Cardiac fibroblast (primary cell): ENCODE data around the gene CEP89.
"Not testable (repeated sequence)": the region's sequence is repeated elsewhere in the genome, so short reads cannot be mapped to it uniquely, and the experiment has no call there.

Experiments
- DNase-seq, 2 donors: peaks; one replicate each; pipeline versions ENCODE4 v3.0.0 to v3.0.0-alpha.2; 2010; ENCODE audit warnings: low read depth in 2 of 2
- H3K4me3 ChIP-seq, 2 donors: replicated peaks in 1 of 2; 1 replicate in 1 of 2; 2 replicates in 1 of 2; pipeline ENCODE4 v1.5.1; 2011; ENCODE audit warnings: low read depth in 2 of 2, low read length in 2 of 2, mild to moderate bottlenecking in 2 of 2, moderate library complexity in 1 of 2
- TF ChIP-seq, protein P1 (sequence below): IDR thresholded peaks from one replicate; pipeline ENCODE4 v1.5.1; 2011; ENCODE audit warnings: low read depth, mild to moderate bottlenecking, low read length, inconsistent platforms

CEP89 gene

DNA sequence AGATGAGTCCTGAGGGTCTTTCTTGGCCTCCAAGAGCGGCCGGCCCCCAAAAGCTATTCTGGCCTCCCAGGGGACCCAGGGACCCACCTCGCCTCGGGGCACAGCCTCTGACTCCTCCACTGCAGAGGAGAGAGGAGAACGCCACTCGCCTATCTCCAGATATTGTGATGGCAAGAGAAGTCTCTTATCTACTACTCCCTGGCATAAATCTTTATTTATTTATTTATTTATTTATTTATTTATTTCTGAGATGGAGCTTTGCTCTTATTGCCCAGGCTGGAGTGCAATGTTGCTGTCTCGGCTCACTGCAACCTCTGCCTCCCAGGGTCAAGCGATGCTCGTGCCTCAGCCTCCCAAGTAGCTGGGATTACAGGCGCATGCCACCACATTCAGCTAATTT, 113.2 kb downstream of the CEP89 start:
- no peak overlapping the region for H3K4me3 ChIP-seq
- no peak for DNase-seq
- TF ChIP-seq, protein P1, sequence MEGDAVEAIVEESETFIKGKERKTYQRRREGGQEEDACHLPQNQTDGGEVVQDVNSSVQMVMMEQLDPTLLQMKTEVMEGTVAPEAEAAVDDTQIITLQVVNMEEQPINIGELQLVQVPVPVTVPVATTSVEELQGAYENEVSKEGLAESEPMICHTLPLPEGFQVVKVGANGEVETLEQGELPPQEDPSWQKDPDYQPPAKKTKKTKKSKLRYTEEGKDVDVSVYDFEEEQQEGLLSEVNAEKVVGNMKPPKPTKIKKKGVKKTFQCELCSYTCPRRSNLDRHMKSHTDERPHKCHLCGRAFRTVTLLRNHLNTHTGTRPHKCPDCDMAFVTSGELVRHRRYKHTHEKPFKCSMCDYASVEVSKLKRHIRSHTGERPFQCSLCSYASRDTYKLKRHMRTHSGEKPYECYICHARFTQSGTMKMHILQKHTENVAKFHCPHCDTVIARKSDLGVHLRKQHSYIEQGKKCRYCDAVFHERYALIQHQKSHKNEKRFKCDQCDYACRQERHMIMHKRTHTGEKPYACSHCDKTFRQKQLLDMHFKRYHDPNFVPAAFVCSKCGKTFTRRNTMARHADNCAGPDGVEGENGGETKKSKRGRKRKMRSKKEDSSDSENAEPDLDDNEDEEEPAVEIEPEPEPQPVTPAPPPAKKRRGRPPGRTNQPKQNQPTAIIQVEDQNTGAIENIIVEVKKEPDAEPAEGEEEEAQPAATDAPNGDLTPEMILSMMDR, result no peak

DNA sequence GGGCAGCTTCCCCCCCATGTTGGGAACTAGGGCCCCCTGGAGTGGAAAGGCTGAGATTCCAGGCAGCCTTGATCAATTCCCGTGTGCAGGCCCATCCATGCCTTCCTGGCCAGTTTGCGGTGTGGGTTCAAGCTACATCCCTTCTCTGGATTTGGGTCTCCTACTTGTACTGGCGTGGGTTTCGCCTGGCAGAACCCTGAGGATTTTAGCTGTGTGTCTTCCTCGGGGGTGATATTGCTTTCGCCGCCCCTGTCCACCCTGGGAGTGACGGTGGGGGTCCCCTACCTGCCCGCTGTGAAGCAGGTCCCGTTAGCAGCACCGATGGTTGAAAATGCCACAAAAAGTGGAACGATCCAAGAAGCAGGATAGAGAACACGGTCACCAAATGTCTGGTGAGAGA, 113.6 kb downstream of the CEP89 start:
- no peak overlapping the region for H3K4me3 ChIP-seq
- TF ChIP-seq, protein P1, result no peak
- DNase-seq, result no peak

DNA sequence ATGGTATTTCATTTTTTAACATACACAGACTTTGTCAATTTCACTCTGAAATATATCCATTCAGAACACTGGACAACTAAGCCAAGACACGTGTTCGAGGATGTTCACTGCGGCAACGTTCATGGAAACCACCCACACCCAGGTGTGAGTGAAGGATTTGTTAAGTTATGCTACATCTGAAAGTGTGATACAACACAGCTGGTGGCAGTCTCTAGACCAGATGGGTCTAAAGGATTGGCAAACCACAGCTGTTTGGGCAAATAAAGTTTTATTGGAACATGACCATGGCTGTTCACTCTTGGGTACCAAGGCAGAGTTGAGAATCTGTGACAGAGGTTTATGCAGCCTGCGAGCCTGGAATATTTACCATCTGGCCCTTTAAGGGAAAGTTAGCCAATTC, 114.2 kb downstream of the CEP89 start:
- H3K4me3 ChIP-seq, result no peak overlapping the region
- no peak for DNase-seq
- TF ChIP-seq, protein P1, result no peak

DNA sequence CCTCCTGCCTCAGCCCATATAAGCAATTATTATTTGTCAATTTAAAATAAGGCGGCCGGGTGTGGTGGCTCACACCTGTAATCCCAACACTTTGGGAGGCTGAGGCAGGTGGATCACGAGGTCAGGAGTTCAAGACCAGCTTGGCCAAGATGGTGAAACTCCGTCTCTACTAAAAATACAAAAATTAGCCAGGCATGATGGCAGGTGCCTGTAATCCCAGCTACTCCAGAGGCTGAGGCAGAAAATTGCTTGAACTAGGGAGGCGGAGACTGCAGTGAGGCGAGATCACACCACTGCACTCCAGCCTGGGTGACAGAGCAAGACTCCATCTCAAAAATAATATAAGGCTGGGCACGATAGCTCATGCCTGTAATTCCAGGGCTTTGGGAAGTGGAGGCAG, 114.9 kb downstream of the CEP89 start:
- not testable (repeated sequence) for DNase-seq

DNA sequence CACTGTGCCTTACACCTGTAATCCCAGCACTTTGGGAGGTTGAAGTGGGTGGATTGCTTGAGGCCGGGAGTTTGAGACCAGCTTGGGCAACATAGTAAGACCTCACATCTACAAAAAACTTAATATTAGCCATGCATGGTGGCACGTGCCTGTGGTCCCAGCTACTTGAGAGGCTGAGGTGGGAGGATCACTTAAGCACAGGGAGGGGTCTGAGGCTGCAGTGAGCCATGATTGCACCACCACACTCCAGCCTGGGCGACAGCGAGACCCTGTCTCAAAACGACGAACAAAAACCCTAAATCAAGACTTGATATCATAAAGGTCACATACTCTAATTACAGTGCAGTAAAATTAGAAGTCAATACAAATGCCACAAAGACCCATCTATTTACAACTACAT, 119.5 kb downstream of the CEP89 start:
- TF ChIP-seq, protein P1, result no peak
- DNase-seq, result no peak
- H3K4me3 ChIP-seq, result no peak overlapping the region

More for the DNA sequence above, 114.9 kb downstream of the CEP89 start:
- H3K4me3 ChIP-seq, result not testable (repeated sequence)

DNA sequence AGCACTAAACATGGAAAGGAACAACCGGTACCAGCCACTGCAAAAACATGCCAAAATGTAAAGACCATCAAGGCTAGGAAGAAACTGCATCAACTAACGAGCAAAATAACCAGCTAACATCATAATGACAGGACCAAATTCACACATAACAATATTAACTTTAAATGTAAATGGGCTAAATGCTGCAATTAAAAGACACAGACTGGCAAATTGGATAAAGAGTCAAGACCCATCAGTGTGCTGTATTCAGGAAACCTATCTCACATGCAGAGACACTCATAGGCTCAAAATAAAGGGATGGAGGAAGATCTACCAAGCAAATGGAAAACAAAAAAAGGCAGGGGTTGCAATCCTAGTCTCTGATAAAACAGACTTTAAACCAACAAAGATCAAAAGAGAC, 123.7 kb downstream of the CEP89 start:
- DNase-seq, H3K4me3 ChIP-seq: not testable (repeated sequence)

DNA sequence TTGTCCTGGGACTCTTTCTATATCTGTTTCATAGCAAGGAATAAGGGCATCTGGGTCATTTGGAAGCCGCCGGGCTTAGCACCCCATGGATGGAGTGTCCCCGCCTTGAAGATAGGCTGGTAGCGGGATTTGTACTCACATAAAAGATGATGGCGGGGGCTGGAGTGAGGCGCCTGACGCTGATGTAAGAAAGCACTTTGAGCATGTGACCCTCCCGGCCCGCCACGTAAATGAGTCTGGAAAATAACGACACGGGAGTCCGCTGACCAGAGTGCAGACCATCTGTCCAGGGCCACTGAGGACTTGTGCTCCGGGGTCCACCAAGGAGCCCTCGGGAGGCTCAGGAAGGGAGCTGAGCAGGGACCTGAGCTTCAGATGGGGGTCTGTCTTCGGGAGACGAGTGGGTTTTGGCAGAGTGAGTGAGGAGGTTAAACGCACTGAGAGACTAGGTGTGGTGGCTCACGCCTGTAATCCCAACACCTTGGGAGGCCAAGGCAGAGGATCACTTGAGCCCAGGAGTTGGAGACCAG, 128.0 kb downstream of the CEP89 start:
- H3K4me3 ChIP-seq, result no peak overlapping the region
- no peak for DNase-seq
- TF ChIP-seq, protein P1, result no peak

DNA sequence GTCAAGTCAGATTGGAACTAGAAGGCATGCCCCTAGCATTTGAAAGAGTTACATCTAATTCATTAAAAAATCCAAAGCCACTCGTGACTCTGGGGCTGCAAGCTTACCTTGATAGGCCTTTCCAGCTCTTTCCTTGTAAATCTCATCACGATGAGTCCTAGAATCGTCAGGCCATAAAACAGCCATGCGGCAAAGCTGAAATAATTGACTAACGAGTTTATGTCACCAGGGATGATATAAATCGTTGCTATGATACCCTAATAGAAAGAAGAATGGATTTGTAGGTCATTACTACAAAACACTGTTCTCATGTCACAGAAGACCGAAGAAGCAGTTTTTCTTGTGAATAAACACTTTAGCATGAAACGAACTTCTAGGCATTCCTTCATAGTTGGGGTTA, 129.7 kb downstream of the CEP89 start:
- TF ChIP-seq, protein P1, result no peak
- H3K4me3 ChIP-seq, result no peak overlapping the region

More for the DNA sequence above, 129.7 kb downstream of the CEP89 start:
- DNase-seq, result no peak
